Thyroid gland (tissue), 4 donors: ENCODE results near the gene PPP1R15B.

Experiments
- CTCF ChIP-seq, 6 experiments: fragments of 200-600 bp in 3 of 6; fragments of 450-650 bp in 3 of 6; sonication (generic) in 3 of 6; IDR thresholded peaks; one replicate each; pipeline ENCODE4 v1.5.1; 2016 to 2019; ENCODE audit warnings: antibody characterized with exemption in 6 of 6, mild to moderate bottlenecking in 2 of 6, inconsistent platforms in 1 of 6, moderate library complexity in 1 of 6
- POLR2A ChIP-seq, 2 donors: fragments of 450-650 bp; IDR thresholded peaks; one replicate each; pipeline ENCODE4 v1.6.1; 2017; ENCODE audit warnings: antibody characterized with exemption in 2 of 2, mild to moderate bottlenecking in 2 of 2, moderate library complexity in 1 of 2

GRCh38 chr1:204356997-204357396, 54.6 kb downstream of the PPP1R15B start:
- TF ChIP-seq CTCF (IDR thresholded peaks at IDR 0.05) (no peak), POLR2A (IDR thresholded peaks at IDR 0.05) (no peak)
